Measurements from ENCODE around the gene GPX3. TPM values are rescaled to one million over a fixed set of nuclear protein-coding genes. Genes with fewer than 3 reads are reported as not detected.
A peak's percentile ranks its signal among the peaks of the same experiment; 100 is the strongest.

GPX3 gene
- total and polyA plus RNA-seq, 9 of the 15 experiments (the other 6 are each of a cell fraction or from before 2014, with no cell fraction given): 0.25 to 0.86 TPM; not detected in 7

DNA sequence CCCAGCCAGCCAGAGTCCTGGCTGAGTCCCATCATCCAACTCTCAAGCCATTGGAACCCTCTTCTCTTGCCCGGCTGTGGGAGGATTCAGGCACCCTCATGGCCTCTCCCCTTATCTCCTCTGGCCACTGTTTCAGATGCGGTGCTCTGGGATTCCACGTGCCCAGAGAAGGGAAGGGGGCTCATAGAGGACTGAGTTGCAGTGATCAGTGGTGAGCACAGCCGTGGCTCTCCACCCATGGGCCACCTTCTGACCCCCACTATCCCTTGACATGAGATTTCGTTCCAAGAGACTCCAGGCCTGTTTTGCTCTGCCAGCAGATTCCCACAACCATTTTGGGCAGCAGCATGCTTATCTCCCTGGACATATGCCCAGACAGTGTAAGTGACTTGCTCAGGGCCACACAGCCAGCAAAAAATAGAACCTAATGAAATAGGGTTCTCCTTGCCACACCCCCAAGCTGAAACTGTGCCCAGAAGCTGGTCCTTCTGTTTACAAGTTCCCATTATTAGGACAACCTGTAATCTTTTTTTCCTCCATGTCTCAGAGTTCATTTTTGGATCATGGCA lies 2.7 kb downstream of the GPX3 start (continued):
- TF ChIP-seq ZNF518B (CRISPR knock-in tag; IDR thresholded peaks at IDR 0.05): no peak
- TF ChIP-seq CTBP1 (IDR thresholded peaks at IDR 0.05; ENCODE audit: borderline replicate concordance): peak; percentile 58; the same call in 1 of the 2 replicates
- peak; percentile 44; the same call in 1 of the 2 replicates for TF ChIP-seq ZBTB7A (IDR thresholded peaks at IDR 0.05; ENCODE audit: borderline replicate concordance, control insufficient read depth, low read depth, low read length)
- peak; percentile 55; the same call in 1 of the 2 replicates for TF ChIP-seq CUX1 (CRISPR knock-in tag; IDR thresholded peaks at IDR 0.05)
- TF ChIP-seq, protein P1, sequence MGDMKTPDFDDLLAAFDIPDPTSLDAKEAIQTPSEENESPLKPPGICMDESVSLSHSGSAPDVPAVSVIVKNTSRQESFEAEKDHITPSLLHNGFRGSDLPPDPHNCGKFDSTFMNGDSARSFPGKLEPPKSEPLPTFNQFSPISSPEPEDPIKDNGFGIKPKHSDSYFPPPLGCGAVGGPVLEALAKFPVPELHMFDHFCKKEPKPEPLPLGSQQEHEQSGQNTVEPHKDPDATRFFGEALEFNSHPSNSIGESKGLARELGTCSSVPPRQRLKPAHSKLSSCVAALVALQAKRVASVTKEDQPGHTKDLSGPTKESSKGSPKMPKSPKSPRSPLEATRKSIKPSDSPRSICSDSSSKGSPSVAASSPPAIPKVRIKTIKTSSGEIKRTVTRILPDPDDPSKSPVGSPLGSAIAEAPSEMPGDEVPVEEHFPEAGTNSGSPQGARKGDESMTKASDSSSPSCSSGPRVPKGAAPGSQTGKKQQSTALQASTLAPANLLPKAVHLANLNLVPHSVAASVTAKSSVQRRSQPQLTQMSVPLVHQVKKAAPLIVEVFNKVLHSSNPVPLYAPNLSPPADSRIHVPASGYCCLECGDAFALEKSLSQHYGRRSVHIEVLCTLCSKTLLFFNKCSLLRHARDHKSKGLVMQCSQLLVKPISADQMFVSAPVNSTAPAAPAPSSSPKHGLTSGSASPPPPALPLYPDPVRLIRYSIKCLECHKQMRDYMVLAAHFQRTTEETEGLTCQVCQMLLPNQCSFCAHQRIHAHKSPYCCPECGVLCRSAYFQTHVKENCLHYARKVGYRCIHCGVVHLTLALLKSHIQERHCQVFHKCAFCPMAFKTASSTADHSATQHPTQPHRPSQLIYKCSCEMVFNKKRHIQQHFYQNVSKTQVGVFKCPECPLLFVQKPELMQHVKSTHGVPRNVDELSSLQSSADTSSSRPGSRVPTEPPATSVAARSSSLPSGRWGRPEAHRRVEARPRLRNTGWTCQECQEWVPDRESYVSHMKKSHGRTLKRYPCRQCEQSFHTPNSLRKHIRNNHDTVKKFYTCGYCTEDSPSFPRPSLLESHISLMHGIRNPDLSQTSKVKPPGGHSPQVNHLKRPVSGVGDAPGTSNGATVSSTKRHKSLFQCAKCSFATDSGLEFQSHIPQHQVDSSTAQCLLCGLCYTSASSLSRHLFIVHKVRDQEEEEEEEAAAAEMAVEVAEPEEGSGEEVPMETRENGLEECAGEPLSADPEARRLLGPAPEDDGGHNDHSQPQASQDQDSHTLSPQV (IDR thresholded peaks at IDR 0.05): peak; percentile 95
- TF ChIP-seq SMAD4 (CRISPR knock-in tag; conservative IDR thresholded peaks at IDR 0.05): peak; percentile 83
- peak; percentile 73 for TF ChIP-seq L3MBTL2 (IDR thresholded peaks at IDR 0.05)
- no peak for TF ChIP-seq SP1 (CRISPR knock-in tag; IDR thresholded peaks at IDR 0.05)
- TF ChIP-seq, protein P2, sequence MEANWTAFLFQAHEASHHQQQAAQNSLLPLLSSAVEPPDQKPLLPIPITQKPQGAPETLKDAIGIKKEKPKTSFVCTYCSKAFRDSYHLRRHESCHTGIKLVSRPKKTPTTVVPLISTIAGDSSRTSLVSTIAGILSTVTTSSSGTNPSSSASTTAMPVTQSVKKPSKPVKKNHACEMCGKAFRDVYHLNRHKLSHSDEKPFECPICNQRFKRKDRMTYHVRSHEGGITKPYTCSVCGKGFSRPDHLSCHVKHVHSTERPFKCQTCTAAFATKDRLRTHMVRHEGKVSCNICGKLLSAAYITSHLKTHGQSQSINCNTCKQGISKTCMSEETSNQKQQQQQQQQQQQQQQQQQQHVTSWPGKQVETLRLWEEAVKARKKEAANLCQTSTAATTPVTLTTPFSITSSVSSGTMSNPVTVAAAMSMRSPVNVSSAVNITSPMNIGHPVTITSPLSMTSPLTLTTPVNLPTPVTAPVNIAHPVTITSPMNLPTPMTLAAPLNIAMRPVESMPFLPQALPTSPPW (CRISPR knock-in tag; IDR thresholded peaks at IDR 0.05): 0 out of 2 replicates have a peak, but pooled peaks have one; percentile 19
- peak; percentile 74 for TF ChIP-seq NCOR1 (IDR thresholded peaks at IDR 0.05)
- TF ChIP-seq POLR2AphosphoS5 (IDR thresholded peaks at IDR 0.05; ENCODE audit: control insufficient read depth, insufficient read depth, low read depth, low read length): 0 out of 2 replicates have a peak, but pooled peaks have one; percentile 22
- TF ChIP-seq MTA3 (IDR thresholded peaks at IDR 0.05; ENCODE audit: borderline replicate concordance): peak; percentile 60; the same call in 1 of the 2 replicates

All from K562 (cell line).